DOHH2 (cell line): ENCODE results near the gene USH2A.

Source experiments
- EZH2phosphoT487 ChIP-seq: fragments of 200-600 bp; sonication (generic); IDR thresholded peaks from 2 replicates; pipeline ENCODE4 v1.6.1; 2017; ENCODE audit warnings: borderline replicate concordance, mild to moderate bottlenecking, antibody characterized with exemption, low read length, moderate library complexity, mixed read lengths
- TF ChIP-seq, protein P1 (sequence below): fragments of 200-600 bp; sonication (generic); IDR thresholded peaks from one replicate; pipeline ENCODE4 v1.5.1; 2014; ENCODE audit warnings: antibody characterized with exemption, mild to moderate bottlenecking, low read depth, low read length; ENCODE audit not compliant: poor library complexity, severe bottlenecking

DNA sequence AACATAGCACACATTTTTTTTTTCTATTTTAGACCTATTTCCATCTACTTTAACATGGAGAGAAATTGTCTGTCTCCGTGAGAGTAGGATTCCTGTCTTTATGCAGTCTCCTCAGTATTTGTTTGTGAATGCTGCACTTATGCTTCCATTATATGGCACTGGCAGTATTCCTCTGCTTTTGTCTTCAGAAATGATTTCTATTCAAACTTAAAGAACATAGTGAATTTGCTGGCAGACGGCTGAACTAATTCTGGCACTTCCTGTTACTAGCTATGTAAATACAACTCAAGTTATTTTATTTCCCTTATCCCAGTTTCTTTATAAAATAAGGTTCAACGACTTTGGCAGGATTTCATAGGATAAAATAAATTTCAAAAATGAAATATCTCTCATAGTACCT, 810.9 kb downstream of the USH2A start:
- TF ChIP-seq, protein P1, sequence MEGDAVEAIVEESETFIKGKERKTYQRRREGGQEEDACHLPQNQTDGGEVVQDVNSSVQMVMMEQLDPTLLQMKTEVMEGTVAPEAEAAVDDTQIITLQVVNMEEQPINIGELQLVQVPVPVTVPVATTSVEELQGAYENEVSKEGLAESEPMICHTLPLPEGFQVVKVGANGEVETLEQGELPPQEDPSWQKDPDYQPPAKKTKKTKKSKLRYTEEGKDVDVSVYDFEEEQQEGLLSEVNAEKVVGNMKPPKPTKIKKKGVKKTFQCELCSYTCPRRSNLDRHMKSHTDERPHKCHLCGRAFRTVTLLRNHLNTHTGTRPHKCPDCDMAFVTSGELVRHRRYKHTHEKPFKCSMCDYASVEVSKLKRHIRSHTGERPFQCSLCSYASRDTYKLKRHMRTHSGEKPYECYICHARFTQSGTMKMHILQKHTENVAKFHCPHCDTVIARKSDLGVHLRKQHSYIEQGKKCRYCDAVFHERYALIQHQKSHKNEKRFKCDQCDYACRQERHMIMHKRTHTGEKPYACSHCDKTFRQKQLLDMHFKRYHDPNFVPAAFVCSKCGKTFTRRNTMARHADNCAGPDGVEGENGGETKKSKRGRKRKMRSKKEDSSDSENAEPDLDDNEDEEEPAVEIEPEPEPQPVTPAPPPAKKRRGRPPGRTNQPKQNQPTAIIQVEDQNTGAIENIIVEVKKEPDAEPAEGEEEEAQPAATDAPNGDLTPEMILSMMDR: no peak
- TF ChIP-seq EZH2phosphoT487: no peak
